DOHH2 (cell line): ENCODE results near the gene SCN2B.

ENCODE experiments used
- CTCF ChIP-seq: fragments of 200-600 bp; sonication (generic); IDR thresholded peaks from one replicate; pipeline ENCODE4 v1.5.1; 2014; ENCODE audit warnings: antibody characterized with exemption, mild to moderate bottlenecking, low read depth, low read length; ENCODE audit not compliant: poor library complexity, severe bottlenecking
- EZH2phosphoT487 ChIP-seq: fragments of 200-600 bp; sonication (generic); IDR thresholded peaks from 2 replicates; pipeline ENCODE4 v1.6.1; 2017; ENCODE audit warnings: borderline replicate concordance, mild to moderate bottlenecking, antibody characterized with exemption, low read length, moderate library complexity, mixed read lengths

GRCh38 chr11:118157186-118157895, 19.1 kb downstream of the SCN2B start:
- no peak for TF ChIP-seq CTCF
- TF ChIP-seq EZH2phosphoT487: no peak
